HG03175 (cell line): ENCODE measurements around the gene LYSMD2.

Experiments used
- ATAC-seq: cut with Tn5 transposase; IDR thresholded peaks from one replicate; pipeline ENCODE4 v1.9.1; 2021; ENCODE audit warnings: mild to moderate bottlenecking, moderate library complexity; ENCODE audit not compliant: unreplicated experiment

LYSMD2 gene

GRCh38 chr15:51721199-51721960 is 16.1 kb downstream of the LYSMD2 start:
- no peak for ATAC-seq

DNA sequence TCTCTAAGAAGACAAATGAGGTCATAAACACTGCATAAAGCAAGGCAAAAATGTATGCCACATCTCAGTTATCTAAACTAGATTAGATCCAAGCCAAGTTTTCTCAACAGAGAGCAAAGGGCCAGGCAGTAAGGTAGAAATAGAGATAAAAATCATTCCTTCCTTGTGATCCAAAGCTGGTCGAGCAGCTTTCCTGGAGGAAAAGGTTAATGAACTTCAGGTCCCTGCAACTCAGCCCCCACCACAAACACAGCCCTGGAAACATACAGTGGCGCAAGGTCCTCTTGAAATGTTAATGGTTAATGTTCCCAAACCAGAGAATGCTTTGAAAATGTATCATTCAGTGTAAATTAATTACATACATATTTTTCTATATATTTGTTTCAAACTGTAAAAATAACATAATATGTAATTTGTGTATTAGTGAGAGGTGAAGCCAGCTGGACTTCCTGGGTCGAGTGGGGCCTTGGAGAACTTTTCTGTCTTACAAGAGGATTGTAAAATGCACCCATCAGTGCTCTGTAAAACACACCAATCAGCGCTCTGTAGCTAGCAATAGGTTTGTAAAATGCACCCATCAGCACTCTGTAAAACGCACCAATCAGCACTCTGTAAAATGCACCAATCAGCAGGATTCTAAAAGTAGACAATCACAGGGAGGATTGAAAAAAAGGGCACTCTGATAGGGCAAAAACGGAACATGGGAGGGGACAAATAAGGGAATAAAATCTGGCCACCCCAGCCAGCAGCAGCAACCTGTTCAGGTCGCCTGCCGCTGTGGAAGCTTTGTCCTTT is 17.1 kb downstream of the LYSMD2 start:
- no peak for ATAC-seq

- ATAC-seq: no peak
Measured at GRCh38 chr15:51718746-51719145, 18.7 kb downstream of the LYSMD2 start.

DNA sequence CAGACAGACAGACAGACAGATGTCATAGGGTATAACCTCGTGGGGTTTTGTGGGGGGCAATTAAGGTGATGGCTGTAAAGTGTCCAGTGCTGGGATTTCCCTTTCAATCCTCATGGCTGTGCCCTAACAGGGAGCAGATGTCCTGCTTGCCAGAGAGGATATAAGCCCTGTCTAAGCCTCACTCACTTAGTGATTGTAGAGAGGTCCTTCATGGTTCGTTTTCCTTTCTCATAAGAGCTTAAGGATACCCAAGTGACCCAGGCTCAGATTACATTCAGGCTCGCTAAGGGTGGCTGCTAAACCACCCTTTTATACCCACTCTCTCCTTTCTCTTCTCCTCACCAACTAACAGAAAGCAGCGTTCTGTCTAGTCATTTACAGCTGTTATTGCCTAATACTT is 19.2 kb downstream of the LYSMD2 start:
- ATAC-seq: no peak

DNA sequence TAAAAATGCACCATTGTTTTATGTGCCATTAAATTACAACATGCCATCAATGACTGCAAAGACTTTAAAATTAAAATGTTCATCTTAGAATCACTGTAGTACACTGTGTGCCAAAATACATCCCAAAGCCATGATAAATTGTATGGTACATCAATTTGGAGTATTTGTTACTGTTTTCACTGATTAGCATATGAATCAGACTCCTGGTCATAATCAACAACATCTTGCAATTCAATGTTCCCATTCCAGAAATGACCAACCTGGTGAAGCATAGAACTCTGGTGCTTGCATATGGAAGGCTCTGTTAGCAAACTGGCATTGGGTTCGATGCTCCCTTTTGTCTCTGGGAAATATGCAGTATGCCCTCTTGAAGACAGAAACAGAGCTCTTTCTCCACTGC is 22.5 kb downstream of the LYSMD2 start:
- no peak for ATAC-seq

GRCh38 chr15:51714162-51714561 is 23.3 kb downstream of the LYSMD2 start:
- no peak for ATAC-seq

DNA sequence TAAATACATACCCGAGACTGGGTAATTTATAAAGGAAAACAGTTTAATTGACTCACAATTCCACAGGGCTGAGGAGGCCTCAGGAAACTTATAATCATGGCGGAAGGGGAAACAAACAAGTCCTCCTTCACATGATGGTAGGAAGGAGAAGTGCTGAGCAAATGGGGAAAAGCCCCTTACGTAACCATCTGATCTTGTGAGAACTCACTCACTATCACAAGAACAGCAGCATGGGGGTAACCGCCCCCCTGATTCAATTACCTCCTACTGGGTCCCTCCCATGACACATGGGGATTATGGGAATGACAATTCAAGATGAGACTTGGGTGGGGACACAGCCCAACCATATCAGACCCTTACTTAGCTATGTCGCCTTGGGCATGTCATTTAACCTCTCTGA is 28.4 kb downstream of the LYSMD2 start:
- ATAC-seq: no peak

- no peak for ATAC-seq
Measured at GRCh38 chr15:51708013-51708412, 29.4 kb downstream of the LYSMD2 start.

- no peak for ATAC-seq
Measured at GRCh38 chr15:51706926-51707608, 30.4 kb downstream of the LYSMD2 start.

GRCh38 chr15:51706291-51706690 is 31.2 kb downstream of the LYSMD2 start:
- ATAC-seq: no peak

DNA sequence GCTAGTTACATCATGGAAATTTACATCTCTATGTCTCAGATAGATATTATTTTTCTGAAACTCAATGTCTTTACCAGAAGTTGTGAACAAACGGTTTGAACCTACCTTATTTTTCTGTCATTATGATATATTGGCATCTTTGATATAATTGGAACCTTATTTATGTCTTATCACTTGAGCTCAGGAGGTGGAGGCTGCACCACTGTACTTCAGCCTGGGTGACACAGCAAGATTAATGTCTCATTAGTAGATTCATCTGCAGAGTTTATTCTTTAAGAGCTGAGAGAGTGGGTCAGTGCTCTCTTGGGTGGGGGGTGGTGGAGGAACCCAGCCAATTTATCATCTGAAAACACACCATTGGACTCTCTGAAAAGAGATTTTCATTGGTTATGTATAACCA is 34.7 kb downstream of the LYSMD2 start:
- ATAC-seq: no peak

DNA sequence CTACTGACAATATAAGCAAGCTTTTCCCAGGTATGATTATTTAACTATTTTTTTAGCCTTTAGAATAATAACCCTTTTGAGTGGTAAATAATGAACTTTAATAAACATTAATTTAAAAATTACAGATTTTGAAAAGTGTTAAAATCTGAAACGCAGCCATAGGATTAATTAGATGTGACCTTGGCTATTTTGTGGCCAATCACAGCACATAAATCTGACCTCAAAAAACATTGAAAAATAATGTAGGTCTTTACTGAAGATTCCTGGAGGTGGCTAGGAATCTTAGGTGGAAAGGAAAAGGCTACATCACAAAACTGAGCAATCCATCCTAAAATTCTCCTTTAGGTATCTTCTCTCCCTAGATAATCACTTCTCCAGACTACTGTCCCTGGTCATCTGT is 38.1 kb downstream of the LYSMD2 start:
- no peak for ATAC-seq

DNA sequence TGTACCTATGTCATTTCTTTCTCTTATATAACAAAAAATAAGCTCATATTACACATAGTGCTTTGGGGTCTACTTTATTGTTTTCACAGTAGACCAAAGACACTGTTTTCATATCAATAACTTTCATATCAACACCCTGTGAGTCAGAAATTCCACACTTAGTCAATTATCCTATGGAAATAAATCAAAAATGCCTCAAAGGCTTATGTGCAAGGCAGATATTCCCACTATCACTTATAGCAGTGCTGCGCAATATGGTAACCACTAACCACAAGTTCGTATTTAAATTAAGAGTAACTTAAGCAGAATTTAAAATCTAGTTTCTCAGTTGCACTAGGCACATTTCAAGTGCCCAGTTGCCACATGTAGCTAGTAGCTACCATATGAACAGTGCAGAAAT is 40.3 kb downstream of the LYSMD2 start:
- ATAC-seq: no peak

- no peak for ATAC-seq
Measured at GRCh38 chr15:51696566-51696965, 40.9 kb downstream of the LYSMD2 start.

GRCh38 chr15:51692154-51692553 is 45.3 kb downstream of the LYSMD2 start:
- no peak for ATAC-seq

GRCh38 chr15:51688863-51689262 is 48.6 kb downstream of the LYSMD2 start:
- no peak for ATAC-seq

DNA sequence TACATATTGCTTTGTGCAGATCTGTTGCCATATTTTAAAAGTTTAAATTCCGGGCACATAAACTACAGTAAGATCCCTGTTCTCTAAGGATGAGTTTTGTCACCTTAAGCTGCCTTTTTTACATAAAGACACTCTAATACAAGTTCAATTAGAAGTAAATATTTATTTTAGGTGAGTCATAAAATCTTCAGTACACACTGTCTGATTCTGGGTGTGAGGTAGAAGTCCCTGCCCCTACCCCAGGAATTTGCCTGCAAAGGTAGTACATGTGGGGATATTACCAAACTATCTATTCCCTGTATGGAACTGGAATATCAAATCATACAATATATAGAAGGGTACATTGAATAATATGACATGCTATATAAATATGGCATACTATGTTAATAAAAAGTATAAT is 49.9 kb downstream of the LYSMD2 start:
- no peak for ATAC-seq

DNA sequence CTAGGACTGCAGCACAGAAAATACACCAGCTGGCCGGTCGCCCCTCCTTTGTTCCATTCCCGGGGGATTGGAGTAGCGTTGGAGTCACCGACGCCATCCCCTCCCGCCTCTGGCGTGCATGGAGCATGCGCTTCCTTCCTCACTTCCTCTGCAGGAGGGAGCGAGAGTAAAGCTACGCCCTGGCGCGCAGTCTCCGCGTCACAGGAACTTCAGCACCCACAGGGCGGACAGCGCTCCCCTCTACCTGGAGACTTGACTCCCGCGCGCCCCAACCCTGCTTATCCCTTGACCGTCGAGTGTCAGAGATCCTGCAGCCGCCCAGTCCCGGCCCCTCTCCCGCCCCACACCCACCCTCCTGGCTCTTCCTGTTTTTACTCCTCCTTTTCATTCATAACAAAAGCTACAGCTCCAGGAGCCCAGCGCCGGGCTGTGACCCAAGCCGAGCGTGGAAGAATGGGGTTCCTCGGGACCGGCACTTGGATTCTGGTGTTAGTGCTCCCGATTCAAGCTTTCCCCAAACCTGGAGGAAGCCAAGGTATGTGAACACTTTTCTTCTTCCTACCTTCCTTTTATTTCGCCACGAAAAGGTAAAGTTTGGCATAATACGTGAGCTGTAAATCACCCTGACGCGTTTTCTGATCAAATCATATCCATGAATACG is 56.0 kb downstream of the LYSMD2 start, which contains the start of gene SCG3:
SCG3 (plus strand) TSS at position 201 of the 661 bp plus-strand sequence; CDS start at position 454, 253 bp downstream.
- ATAC-seq: no peak

GRCh38 chr15:51680321-51680720 is 57.1 kb downstream of the LYSMD2 start:
- no peak for ATAC-seq

- ATAC-seq: no peak
Measured at GRCh38 chr15:51678096-51678495, 59.4 kb downstream of the LYSMD2 start.

DNA sequence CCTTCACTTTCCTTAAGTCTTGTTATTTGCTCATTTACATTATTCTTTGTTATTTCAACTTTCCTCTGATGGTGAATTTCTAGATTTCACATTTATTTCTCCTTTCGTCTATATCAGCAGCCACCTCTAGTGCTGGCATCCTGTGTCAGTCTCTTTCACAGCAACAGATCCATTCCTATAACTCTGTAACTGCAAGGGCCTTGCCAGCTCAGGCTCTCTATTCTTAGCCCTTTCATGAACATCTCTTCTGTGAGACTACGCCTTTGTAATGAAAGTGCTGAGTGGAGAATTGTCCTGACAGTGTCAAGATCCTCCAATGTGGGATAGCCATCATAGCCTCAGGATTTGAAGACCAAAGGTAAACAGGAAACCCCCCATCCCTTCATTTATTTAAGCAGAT is 60.0 kb downstream of the LYSMD2 start:
- ATAC-seq: no peak
